ENCODE results near the gene ASB2.

The ASB2 gene

DNA sequence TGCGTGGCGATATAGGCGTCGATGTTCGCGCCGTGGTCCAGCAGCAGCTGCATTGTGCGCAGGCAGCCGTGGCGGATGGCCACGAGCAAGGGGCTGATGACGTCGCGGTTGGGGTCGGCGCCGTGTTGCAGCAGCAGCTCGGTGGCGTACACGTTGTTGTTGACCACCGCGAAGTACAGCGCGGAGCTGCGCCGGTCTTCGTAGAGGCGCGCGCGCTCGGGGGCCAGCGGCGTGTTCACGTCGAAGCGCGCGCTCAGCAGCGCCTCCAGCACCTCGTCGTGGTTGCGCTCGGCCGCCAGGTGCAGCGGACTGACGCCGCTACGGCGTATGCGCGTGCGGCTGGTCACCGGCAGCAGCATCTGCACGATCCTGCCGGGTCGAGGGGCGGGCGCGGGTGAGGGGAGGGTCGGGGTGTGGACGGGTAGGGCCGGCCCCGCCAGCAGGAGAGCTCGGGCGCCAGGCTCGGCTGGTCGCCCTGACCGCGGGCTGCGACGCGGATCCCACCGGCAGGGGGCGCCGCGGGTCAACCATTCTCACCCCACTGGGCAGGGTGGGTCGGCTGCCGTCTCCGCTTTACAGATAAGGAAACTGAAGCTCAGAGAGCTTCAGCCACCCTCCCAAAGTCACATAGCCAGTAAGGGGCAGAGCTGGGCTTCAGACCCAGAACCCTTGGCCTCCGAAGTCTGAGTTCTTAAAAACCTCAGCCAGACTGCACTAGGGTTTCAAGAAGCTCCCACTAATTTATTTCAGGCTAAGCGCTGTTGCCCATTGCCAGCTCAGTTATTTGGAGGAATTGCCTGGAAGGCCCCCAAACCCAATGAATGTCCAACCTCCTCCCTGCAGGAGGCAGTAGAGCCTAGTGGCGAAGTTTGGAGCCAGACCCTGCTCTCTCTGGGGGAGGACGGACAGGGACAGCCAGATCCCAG lies 36.8 kb downstream of the ASB2 start (continued):
- TF ChIP-seq ZNF76 (tag by site-specific recombination; IDR thresholded peaks at IDR 0.05; ENCODE audit: borderline replicate concordance, low read depth): no peak
- TF ChIP-seq ZNF335 (tag by site-specific recombination; conservative IDR thresholded peaks at IDR 0.05): 0 out of 2 replicates have a peak, but pooled peaks have one; percentile 20
- TF ChIP-seq, protein P1, sequence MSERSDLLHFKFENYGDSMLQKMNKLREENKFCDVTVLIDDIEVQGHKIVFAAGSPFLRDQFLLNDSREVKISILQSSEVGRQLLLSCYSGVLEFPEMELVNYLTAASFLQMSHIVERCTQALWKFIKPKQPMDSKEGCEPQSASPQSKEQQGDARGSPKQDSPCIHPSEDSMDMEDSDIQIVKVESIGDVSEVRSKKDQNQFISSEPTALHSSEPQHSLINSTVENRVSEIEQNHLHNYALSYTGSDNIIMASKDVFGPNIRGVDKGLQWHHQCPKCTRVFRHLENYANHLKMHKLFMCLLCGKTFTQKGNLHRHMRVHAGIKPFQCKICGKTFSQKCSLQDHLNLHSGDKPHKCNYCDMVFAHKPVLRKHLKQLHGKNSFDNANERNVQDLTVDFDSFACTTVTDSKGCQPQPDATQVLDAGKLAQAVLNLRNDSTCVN (tag by site-specific recombination; optimal IDR thresholded peaks at IDR 0.05): peak; percentile 34

DNA sequence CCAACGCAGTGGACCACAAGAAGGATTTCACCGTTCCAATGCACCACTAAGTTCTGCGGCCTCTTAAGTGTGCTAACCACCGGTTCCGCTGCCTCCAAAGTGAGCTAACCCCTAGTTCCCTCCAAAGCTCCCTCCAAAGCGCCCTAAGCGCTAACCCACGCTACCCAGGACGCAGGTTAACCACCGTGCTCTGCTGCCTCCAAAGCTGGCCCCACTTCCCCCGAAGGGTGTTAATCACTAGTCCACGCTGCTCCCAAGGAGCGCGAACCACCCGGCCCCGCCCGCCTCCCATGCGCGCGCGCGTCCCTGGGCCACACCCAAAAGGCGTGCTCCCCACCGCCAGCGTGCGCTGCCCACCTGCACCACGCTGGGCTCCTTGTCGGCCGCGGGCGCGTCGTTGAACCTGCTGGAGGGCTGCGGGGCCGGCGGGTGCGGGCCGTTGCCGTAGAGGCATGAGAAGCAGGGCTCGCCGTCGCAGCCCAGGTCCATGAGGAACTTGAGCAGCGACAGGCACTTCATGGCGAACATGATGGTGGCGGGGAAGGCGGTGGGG lies 37.5 kb downstream of the ASB2 start:
- Histone ChIP-seq H3K36me3 (ENCODE audit: control insufficient read depth in 2 of 2, insufficient read depth in 1 of 2, low read length in 2 of 2) (no peaks in the 10 kb centered on the region), H3K4me1 (ENCODE audit: control insufficient read depth, insufficient read depth, low read length) (peaks cover 14% of the 10 kb centered on the region), H3K27ac (ENCODE audit: extremely low read depth, low read depth, low read length) (no peak overlapping the region), H3K9me3 (ENCODE audit: control insufficient read depth, insufficient read depth, low read depth, low read length) (no peaks in the 10 kb centered on the region), H3K4me3 (ENCODE audit: low read depth, low read length) (no peak overlapping the region)
- CTCF ChIA-PET: interaction anchor here (0.7 to 7.0 kb wide), 17 partner anchors 10 to 347 kb away, joined by 3 to 111 read pairs (median 10); no protein-coding TSS in a partner anchor
- POLR2A ChIA-PET: interaction anchor here (1.1 kb wide), 1 partner anchor 236 kb away, joined by 3 read pairs; the partner anchor contains the start of gene PPP4R4
- TF ChIP-seq GLI2 (tag by site-specific recombination; IDR thresholded peaks at IDR 0.05; ENCODE audit: borderline replicate concordance, low read depth) (no peak), ZNF544 (tag by site-specific recombination; IDR thresholded peaks at IDR 0.05) (no peak), KLF8 (tag by site-specific recombination; IDR thresholded peaks at IDR 0.05) (no peak)

DNA sequence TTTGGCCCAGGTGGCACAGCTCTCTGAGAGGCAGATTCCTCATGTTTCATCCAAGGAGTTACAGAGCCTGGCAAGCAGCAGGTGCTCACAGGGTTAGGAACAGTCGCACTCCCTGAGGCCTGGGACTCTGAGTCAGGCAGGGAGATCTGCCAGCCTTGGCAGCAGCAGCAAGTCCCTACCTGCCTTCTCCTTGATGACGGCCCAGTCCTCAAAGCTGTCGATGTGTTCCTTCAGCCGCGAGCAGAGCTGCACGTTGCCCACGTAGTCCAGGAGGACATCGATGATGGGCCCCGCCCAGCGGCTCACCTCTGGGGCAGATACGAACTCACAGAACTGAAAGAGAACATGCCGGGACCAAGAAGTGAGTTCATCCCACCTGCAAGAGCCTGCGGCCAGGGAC lies 38.9 kb downstream of the ASB2 start:
- Histone ChIP-seq H3K4me1 (ENCODE audit: control insufficient read depth, insufficient read depth, low read length) (peaks cover 14% of the 10 kb centered on the region), H3K36me3 (ENCODE audit: control insufficient read depth in 2 of 2, insufficient read depth in 1 of 2, low read length in 2 of 2) (no peaks in the 10 kb centered on the region), H3K4me3 (ENCODE audit: low read depth, low read length) (no peak overlapping the region), H3K27ac (ENCODE audit: extremely low read depth, low read depth, low read length) (no peak overlapping the region), H3K9me3 (ENCODE audit: control insufficient read depth, insufficient read depth, low read depth, low read length) (no peaks in the 10 kb centered on the region)
- ChIA-PET POLR2A (no interaction called here), CTCF (interaction anchor here (0.6 to 7.0 kb wide), 9 partner anchors 16 to 824 kb away, joined by 3 to 111 read pairs (median 6); no protein-coding TSS in a partner anchor)
- TF ChIP-seq ZNF600 (tag by site-specific recombination; IDR thresholded peaks at IDR 0.05) (no peak), ZNF416 (tag by site-specific recombination; IDR thresholded peaks at IDR 0.05) (no peak), ZNF211 (tag by site-specific recombination; IDR thresholded peaks at IDR 0.05; ENCODE audit: low read depth) (no peak), ZNF747 (tag by site-specific recombination; IDR thresholded peaks at IDR 0.05) (no peak), KLF10 (tag by site-specific recombination; IDR thresholded peaks at IDR 0.05) (no peak)
- TF ChIP-seq, protein P2, sequence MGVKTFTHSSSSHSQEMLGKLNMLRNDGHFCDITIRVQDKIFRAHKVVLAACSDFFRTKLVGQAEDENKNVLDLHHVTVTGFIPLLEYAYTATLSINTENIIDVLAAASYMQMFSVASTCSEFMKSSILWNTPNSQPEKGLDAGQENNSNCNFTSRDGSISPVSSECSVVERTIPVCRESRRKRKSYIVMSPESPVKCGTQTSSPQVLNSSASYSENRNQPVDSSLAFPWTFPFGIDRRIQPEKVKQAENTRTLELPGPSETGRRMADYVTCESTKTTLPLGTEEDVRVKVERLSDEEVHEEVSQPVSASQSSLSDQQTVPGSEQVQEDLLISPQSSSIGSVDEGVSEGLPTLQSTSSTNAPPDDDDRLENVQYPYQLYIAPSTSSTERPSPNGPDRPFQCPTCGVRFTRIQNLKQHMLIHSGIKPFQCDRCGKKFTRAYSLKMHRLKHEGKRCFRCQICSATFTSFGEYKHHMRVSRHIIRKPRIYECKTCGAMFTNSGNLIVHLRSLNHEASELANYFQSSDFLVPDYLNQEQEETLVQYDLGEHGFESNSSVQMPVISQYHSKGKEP (tag by site-specific recombination; IDR thresholded peaks at IDR 0.05): no peak
- TF ChIP-seq, protein P3, sequence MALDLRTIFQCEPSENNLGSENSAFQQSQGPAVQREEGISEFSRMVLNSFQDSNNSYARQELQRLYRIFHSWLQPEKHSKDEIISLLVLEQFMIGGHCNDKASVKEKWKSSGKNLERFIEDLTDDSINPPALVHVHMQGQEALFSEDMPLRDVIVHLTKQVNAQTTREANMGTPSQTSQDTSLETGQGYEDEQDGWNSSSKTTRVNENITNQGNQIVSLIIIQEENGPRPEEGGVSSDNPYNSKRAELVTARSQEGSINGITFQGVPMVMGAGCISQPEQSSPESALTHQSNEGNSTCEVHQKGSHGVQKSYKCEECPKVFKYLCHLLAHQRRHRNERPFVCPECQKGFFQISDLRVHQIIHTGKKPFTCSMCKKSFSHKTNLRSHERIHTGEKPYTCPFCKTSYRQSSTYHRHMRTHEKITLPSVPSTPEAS (tag by site-specific recombination; IDR thresholded peaks at IDR 0.05): no peak
- TF ChIP-seq, protein P4, sequence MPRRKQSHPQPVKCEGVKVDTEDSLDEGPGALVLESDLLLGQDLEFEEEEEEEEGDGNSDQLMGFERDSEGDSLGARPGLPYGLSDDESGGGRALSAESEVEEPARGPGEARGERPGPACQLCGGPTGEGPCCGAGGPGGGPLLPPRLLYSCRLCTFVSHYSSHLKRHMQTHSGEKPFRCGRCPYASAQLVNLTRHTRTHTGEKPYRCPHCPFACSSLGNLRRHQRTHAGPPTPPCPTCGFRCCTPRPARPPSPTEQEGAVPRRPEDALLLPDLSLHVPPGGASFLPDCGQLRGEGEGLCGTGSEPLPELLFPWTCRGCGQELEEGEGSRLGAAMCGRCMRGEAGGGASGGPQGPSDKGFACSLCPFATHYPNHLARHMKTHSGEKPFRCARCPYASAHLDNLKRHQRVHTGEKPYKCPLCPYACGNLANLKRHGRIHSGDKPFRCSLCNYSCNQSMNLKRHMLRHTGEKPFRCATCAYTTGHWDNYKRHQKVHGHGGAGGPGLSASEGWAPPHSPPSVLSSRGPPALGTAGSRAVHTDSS (tag by site-specific recombination; IDR thresholded peaks at IDR 0.05): no peak
- TF ChIP-seq, protein P5, sequence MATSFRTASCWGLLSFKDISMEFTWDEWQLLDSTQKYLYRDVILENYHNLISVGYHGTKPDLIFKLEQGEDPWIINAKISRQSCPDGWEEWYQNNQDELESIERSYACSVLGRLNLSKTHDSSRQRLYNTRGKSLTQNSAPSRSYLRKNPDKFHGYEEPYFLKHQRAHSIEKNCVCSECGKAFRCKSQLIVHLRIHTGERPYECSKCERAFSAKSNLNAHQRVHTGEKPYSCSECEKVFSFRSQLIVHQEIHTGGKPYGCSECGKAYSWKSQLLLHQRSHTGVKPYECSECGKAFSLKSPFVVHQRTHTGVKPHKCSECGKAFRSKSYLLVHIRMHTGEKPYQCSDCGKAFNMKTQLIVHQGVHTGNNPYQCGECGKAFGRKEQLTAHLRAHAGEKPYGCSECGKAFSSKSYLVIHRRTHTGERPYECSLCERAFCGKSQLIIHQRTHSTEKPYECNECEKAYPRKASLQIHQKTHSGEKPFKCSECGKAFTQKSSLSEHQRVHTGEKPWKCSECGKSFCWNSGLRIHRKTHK (tag by site-specific recombination; IDR thresholded peaks at IDR 0.05): no peak
- TF ChIP-seq, protein P6, sequence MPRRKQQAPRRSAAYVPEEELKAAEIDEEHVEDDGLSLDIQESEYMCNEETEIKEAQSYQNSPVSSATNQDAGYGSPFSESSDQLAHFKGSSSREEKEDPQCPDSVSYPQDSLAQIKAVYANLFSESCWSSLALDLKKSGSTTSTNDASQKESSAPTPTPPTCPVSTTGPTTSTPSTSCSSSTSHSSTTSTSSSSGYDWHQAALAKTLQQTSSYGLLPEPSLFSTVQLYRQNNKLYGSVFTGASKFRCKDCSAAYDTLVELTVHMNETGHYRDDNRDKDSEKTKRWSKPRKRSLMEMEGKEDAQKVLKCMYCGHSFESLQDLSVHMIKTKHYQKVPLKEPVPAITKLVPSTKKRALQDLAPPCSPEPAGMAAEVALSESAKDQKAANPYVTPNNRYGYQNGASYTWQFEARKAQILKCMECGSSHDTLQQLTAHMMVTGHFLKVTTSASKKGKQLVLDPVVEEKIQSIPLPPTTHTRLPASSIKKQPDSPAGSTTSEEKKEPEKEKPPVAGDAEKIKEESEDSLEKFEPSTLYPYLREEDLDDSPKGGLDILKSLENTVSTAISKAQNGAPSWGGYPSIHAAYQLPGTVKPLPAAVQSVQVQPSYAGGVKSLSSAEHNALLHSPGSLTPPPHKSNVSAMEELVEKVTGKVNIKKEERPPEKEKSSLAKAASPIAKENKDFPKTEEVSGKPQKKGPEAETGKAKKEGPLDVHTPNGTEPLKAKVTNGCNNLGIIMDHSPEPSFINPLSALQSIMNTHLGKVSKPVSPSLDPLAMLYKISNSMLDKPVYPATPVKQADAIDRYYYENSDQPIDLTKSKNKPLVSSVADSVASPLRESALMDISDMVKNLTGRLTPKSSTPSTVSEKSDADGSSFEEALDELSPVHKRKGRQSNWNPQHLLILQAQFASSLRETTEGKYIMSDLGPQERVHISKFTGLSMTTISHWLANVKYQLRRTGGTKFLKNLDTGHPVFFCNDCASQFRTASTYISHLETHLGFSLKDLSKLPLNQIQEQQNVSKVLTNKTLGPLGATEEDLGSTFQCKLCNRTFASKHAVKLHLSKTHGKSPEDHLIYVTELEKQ (tag by site-specific recombination; IDR thresholded peaks at IDR 0.05; ENCODE audit: borderline replicate concordance): no peak

All from HEK293 (cell line).